ENCODE results near the gene ETV5. TPM values are rescaled to one million over a fixed set of nuclear protein-coding genes. Genes with fewer than 3 reads are reported as not detected.

ETV5 gene
- total and polyA plus RNA-seq, 9 of the 15 experiments (the other 6 are each of a cell fraction or from before 2014, with no cell fraction given): 9.2 to 25.9 (median 15.9) TPM

- TF ChIP-seq, protein P1, sequence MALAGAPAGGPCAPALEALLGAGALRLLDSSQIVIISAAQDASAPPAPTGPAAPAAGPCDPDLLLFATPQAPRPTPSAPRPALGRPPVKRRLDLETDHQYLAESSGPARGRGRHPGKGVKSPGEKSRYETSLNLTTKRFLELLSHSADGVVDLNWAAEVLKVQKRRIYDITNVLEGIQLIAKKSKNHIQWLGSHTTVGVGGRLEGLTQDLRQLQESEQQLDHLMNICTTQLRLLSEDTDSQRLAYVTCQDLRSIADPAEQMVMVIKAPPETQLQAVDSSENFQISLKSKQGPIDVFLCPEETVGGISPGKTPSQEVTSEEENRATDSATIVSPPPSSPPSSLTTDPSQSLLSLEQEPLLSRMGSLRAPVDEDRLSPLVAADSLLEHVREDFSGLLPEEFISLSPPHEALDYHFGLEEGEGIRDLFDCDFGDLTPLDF (CRISPR knock-in tag; IDR thresholded peaks at IDR 0.05): no peak
- no peak for TF ChIP-seq CC2D1A (IDR thresholded peaks at IDR 0.05)
- TF ChIP-seq RBM25 (IDR thresholded peaks at IDR 0.05; ENCODE audit: low read depth, low read length, severe bottlenecking): no peak
- no peak for TF ChIP-seq ETV5 (CRISPR knock-in tag; IDR thresholded peaks at IDR 0.05; ENCODE audit: low read depth)
- TF ChIP-seq GTF2A2 (tag; IDR thresholded peaks at IDR 0.05): no peak
- TF ChIP-seq, protein P2, sequence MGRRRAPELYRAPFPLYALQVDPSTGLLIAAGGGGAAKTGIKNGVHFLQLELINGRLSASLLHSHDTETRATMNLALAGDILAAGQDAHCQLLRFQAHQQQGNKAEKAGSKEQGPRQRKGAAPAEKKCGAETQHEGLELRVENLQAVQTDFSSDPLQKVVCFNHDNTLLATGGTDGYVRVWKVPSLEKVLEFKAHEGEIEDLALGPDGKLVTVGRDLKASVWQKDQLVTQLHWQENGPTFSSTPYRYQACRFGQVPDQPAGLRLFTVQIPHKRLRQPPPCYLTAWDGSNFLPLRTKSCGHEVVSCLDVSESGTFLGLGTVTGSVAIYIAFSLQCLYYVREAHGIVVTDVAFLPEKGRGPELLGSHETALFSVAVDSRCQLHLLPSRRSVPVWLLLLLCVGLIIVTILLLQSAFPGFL (CRISPR knock-in tag; IDR thresholded peaks at IDR 0.05): no peak
- no peak for TF ChIP-seq HEY1 (CRISPR knock-in tag; IDR thresholded peaks at IDR 0.05; ENCODE audit: borderline replicate concordance)
- TF ChIP-seq, protein P3, sequence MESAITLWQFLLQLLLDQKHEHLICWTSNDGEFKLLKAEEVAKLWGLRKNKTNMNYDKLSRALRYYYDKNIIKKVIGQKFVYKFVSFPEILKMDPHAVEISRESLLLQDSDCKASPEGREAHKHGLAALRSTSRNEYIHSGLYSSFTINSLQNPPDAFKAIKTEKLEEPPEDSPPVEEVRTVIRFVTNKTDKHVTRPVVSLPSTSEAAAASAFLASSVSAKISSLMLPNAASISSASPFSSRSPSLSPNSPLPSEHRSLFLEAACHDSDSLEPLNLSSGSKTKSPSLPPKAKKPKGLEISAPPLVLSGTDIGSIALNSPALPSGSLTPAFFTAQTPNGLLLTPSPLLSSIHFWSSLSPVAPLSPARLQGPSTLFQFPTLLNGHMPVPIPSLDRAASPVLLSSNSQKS (CRISPR knock-in tag; IDR thresholded peaks at IDR 0.05): no peak
- TF ChIP-seq BRCA1 (IDR thresholded peaks at IDR 0.05): no peak
- no peak for TF ChIP-seq BRCA1 (CRISPR knock-in tag; IDR thresholded peaks at IDR 0.05)
- no peak for TF ChIP-seq SNRNP70 (optimal IDR thresholded peaks at IDR 0.05; ENCODE audit: low read depth, low read length)
- TF ChIP-seq ZNF57 (CRISPR knock-in tag; IDR thresholded peaks at IDR 0.05): no peak
- TF ChIP-seq, protein P4, sequence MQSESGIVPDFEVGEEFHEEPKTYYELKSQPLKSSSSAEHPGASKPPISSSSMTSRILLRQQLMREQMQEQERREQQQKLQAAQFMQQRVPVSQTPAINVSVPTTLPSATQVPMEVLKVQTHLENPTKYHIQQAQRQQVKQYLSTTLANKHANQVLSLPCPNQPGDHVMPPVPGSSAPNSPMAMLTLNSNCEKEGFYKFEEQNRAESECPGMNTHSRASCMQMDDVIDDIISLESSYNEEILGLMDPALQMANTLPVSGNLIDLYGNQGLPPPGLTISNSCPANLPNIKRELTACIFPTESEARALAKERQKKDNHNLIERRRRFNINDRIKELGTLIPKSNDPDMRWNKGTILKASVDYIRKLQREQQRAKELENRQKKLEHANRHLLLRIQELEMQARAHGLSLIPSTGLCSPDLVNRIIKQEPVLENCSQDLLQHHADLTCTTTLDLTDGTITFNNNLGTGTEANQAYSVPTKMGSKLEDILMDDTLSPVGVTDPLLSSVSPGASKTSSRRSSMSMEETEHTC (IDR thresholded peaks at IDR 0.05): no peak
- TF ChIP-seq SMARCA4 (IDR thresholded peaks at IDR 0.05): no peak
- TF ChIP-seq MEF2A (IDR thresholded peaks at IDR 0.05; ENCODE audit: control insufficient read depth, low read depth, low read length): no peak
- no peak for TF ChIP-seq MAFF (IDR thresholded peaks at IDR 0.05; ENCODE audit: low read length)
- no peak for TF ChIP-seq CGGBP1 (CRISPR knock-in tag; IDR thresholded peaks at IDR 0.05)
- TF ChIP-seq RFX7 (CRISPR knock-in tag; IDR thresholded peaks at IDR 0.05): no peak
- TF ChIP-seq, protein P5, sequence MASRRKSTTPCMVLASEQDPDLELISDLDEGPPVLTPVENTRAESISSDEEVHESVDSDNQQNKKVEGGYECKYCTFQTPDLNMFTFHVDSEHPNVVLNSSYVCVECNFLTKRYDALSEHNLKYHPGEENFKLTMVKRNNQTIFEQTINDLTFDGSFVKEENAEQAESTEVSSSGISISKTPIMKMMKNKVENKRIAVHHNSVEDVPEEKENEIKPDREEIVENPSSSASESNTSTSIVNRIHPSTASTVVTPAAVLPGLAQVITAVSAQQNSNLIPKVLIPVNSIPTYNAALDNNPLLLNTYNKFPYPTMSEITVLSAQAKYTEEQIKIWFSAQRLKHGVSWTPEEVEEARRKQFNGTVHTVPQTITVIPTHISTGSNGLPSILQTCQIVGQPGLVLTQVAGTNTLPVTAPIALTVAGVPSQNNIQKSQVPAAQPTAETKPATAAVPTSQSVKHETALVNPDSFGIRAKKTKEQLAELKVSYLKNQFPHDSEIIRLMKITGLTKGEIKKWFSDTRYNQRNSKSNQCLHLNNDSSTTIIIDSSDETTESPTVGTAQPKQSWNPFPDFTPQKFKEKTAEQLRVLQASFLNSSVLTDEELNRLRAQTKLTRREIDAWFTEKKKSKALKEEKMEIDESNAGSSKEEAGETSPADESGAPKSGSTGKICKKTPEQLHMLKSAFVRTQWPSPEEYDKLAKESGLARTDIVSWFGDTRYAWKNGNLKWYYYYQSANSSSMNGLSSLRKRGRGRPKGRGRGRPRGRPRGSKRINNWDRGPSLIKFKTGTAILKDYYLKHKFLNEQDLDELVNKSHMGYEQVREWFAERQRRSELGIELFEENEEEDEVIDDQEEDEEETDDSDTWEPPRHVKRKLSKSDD (conservative IDR thresholded peaks at IDR 0.05; ENCODE audit: low read length): no peak
- TF ChIP-seq CREB1 (IDR thresholded peaks at IDR 0.05): no peak
- TF ChIP-seq CREB1 (CRISPR knock-in tag; IDR thresholded peaks at IDR 0.05): no peak
Observed at GRCh38 chr3:186107215-186108105, 1.4 kb downstream of the ETV5 start (continued).

Data from K562 (cell line).